IMR-90 (cell line): ENCODE measurements around the gene DDX21. TPM values are rescaled to one million over a fixed set of nuclear protein-coding genes. Genes with fewer than 3 reads are reported as not detected.

ENCODE experiments used
- ATAC-seq: fragments of 200-7000 bp; cut with Tn5 transposase; 2 replicates; pipeline ENCODE4 v1.9.1; 2020; ENCODE audit warnings: low read depth, mild to moderate bottlenecking, moderate library complexity
- BruUV-seq: library from RNA; stranded (reverse); fragments of 400-500 nt; replicated peaks from 2 replicates; lab custom pipeline; 2021; lab: Mats Ljungman, UMichigan
- CTCF ChIA-PET: fragments of 300-600 bp; formaldehyde crosslinking; extraction: SDS; loops from one replicate; lab custom pipeline; 2021; ENCODE audit warnings: antibody characterized with exemption; lab: Yijun Ruan, JAX
- POLR2A ChIA-PET: fragments of 300-600 bp; sonication (Branson Sonifier 250); formaldehyde crosslinking; loops from one replicate; lab custom pipeline; 2022; ENCODE audit warnings: antibody characterized with exemption; ENCODE audit not compliant: unreplicated experiment; lab: Charles Lee
- DNase-seq: peaks from one replicate; pipeline ENCODE4 v3.0.0; 2013
- H2AFZ ChIP-seq: replicated peaks from 2 replicates; pipeline ENCODE3; 2013; ENCODE audit warnings: low read length, mild to moderate bottlenecking; ENCODE audit not compliant: poor library complexity
- H2AK5ac ChIP-seq: 2 replicates; pipeline ENCODE4 v1.6.1; 2013; ENCODE audit warnings: low read depth, low read length, inconsistent platforms
- H2AK9ac ChIP-seq: replicated peaks from 2 replicates; pipeline ENCODE3; 2013; ENCODE audit warnings: mild to moderate bottlenecking, low read depth, low read length, moderate library complexity; ENCODE audit not compliant: poor library complexity
- H2BK120ac ChIP-seq: 2 replicates; pipeline ENCODE4 v1.6.1; 2013; ENCODE audit warnings: low read depth, low read length, inconsistent platforms
- H2BK15ac ChIP-seq: 3 replicates; pipeline ENCODE4 v1.6.1; 2013; ENCODE audit warnings: low read depth, low read length, inconsistent platforms
- H2BK20ac ChIP-seq: 2 replicates; pipeline ENCODE4 v1.6.1; 2013; ENCODE audit warnings: low read depth, mild to moderate bottlenecking, inconsistent platforms, low read length, moderate library complexity
- H2BK5ac ChIP-seq: 2 replicates; pipeline ENCODE4 v1.6.1; 2013; ENCODE audit warnings: mild to moderate bottlenecking, low read depth, low read length, inconsistent platforms; ENCODE audit not compliant: poor library complexity, severe bottlenecking
- H3K14ac ChIP-seq: replicated peaks from 2 replicates; pipeline ENCODE4 v1.6.1; 2013; ENCODE audit warnings: low read depth, low read length, inconsistent platforms
- H3K18ac ChIP-seq: 2 replicates; pipeline ENCODE4 v1.6.1; 2013; ENCODE audit warnings: low read depth, low read length, control low read depth
- H3K23ac ChIP-seq: 2 replicates; pipeline ENCODE4 v1.6.1; 2013; ENCODE audit warnings: low read depth, low read length, inconsistent platforms
- H3K27ac ChIP-seq: 2 replicates; pipeline ENCODE4 v1.5.1; 2013; ENCODE audit warnings: mild to moderate bottlenecking, control low read depth, low read length; ENCODE audit not compliant: insufficient read depth
- H3K27me3 ChIP-seq: 2 replicates; pipeline ENCODE4 v1.6.1; 2013; ENCODE audit warnings: low read length; ENCODE audit not compliant: control insufficient read depth, insufficient read depth
- H3K36me3 ChIP-seq: 2 replicates; pipeline ENCODE4 v1.6.1; 2013; ENCODE audit warnings: low read length, mixed read lengths; ENCODE audit not compliant: control insufficient read depth, insufficient read depth
- H3K4ac ChIP-seq: 2 replicates; pipeline ENCODE4 v1.6.1; 2013; ENCODE audit warnings: low read depth, low read length, inconsistent platforms
- H3K4me1 ChIP-seq: 2 replicates; pipeline ENCODE4 v1.6.1; 2013; ENCODE audit warnings: low read length, mixed read lengths; ENCODE audit not compliant: control insufficient read depth, insufficient read depth
- H3K4me2 ChIP-seq: 2 replicates; pipeline ENCODE4 v1.6.1; 2013; ENCODE audit warnings: low read depth, mild to moderate bottlenecking, control low read depth, low read length, moderate library complexity
- H3K4me3 ChIP-seq: 2 replicates; pipeline ENCODE4 v1.5.1; 2013; ENCODE audit warnings: low read depth, mild to moderate bottlenecking, control low read depth, low read length, moderate library complexity; ENCODE audit not compliant: insufficient read depth
- H3K56ac ChIP-seq: 2 replicates; pipeline ENCODE4 v1.6.1; 2013; ENCODE audit warnings: low read length, inconsistent platforms; ENCODE audit not compliant: insufficient read depth; ENCODE audit errors: extremely low read depth
- H3K79me1 ChIP-seq, 2 experiments: 2 replicates each; pipeline ENCODE4 v1.6.1; 2013; ENCODE audit warnings: low read length in 2 of 2, inconsistent platforms in 1 of 2, low read depth in 1 of 2
- H3K9ac ChIP-seq: 2 replicates; pipeline ENCODE4 v1.6.1; 2013; ENCODE audit warnings: low read depth, low read length, control low read depth
- H3K9me1 ChIP-seq: 2 replicates; pipeline ENCODE4 v1.6.1; 2013; ENCODE audit warnings: low read length, inconsistent platforms; ENCODE audit not compliant: insufficient read depth
- H3K9me3 ChIP-seq: 2 replicates; pipeline ENCODE4 v1.6.1; 2013; ENCODE audit warnings: low read length; ENCODE audit not compliant: control insufficient read depth, insufficient read depth
- H4K20me1 ChIP-seq: 2 replicates; pipeline ENCODE4 v1.6.1; 2013; ENCODE audit warnings: low read length, inconsistent platforms; ENCODE audit not compliant: insufficient read depth
- H4K5ac ChIP-seq: 2 replicates; pipeline ENCODE4 v1.6.1; 2013; ENCODE audit warnings: mild to moderate bottlenecking, low read depth, low read length, control low read depth
- H4K8ac ChIP-seq, 2 experiments: 2 replicates each; pipeline ENCODE4 v1.6.1; 2013; ENCODE audit warnings: low read depth in 2 of 2, low read length in 2 of 2, control low read depth in 1 of 2, inconsistent platforms in 1 of 2
- H4K91ac ChIP-seq: 2 replicates; pipeline ENCODE4 v1.6.1; 2013; ENCODE audit warnings: low read depth, low read length, inconsistent platforms; ENCODE audit not compliant: insufficient read depth
- BHLHE40 ChIP-seq: fragments of 150-350 bp; IDR thresholded peaks from 2 replicates; pipeline ENCODE4 v1.6.1; 2016; ENCODE audit warnings: mild to moderate bottlenecking, low read depth, low read length
- CEBPB ChIP-seq: IDR thresholded peaks from 2 replicates; pipeline ENCODE4 v1.6.1; 2012; ENCODE audit warnings: low read depth, low read length, improper control_type of control experiment
- CHD1 ChIP-seq: IDR thresholded peaks from 2 replicates; pipeline ENCODE4 v1.6.1; 2012; ENCODE audit warnings: low read depth, low read length, improper control_type of control experiment
- CTCF ChIP-seq: conservative IDR thresholded peaks from 2 replicates; pipeline ENCODE4 v1.5.1; 2012; ENCODE audit warnings: mild to moderate bottlenecking, low read depth, low read length, improper control_type of control experiment
- ELK1 ChIP-seq: fragments of 150-350 bp; IDR thresholded peaks from 2 replicates; pipeline ENCODE4 v1.6.1; 2016; ENCODE audit warnings: low read depth, mild to moderate bottlenecking, low read length, moderate library complexity, borderline replicate concordance
- FOS ChIP-seq: fragments of 150-350 bp; IDR thresholded peaks from 2 replicates; pipeline ENCODE4 v1.6.1; 2016; ENCODE audit warnings: low read depth, low read length
- MAFK ChIP-seq: IDR thresholded peaks from 2 replicates; pipeline ENCODE4 v1.6.1; 2012; ENCODE audit warnings: low read depth, low read length, improper control_type of control experiment
- MAZ ChIP-seq: IDR thresholded peaks from 2 replicates; pipeline ENCODE4 v1.6.1; 2012; ENCODE audit warnings: low read depth, mild to moderate bottlenecking, low read length, improper control_type of control experiment, moderate library complexity, borderline replicate concordance
- MXI1 ChIP-seq: IDR thresholded peaks from 2 replicates; pipeline ENCODE4 v1.6.1; 2012; ENCODE audit warnings: low read depth, mild to moderate bottlenecking, low read length, moderate library complexity, borderline replicate concordance
- NFE2L2 ChIP-seq: fragments of 150-350 bp; IDR thresholded peaks from 2 replicates; pipeline ENCODE4 v1.6.1; 2016; ENCODE audit warnings: low read depth, mild to moderate bottlenecking, low read length
- POLR2A ChIP-seq: IDR thresholded peaks from 2 replicates; pipeline ENCODE4 v1.6.1; 2012; ENCODE audit warnings: mild to moderate bottlenecking, low read depth, low read length
- RAD21 ChIP-seq: IDR thresholded peaks from 2 replicates; pipeline ENCODE4 v1.6.1; 2012; ENCODE audit warnings: low read length, improper control_type of control experiment
- RCOR1 ChIP-seq: IDR thresholded peaks from 2 replicates; pipeline ENCODE4 v1.6.1; 2012; ENCODE audit warnings: mild to moderate bottlenecking, low read length, improper control_type of control experiment; ENCODE audit not compliant: insufficient replicate concordance
- RFX5 ChIP-seq: IDR thresholded peaks from 2 replicates; pipeline ENCODE4 v1.8.0; 2012; ENCODE audit warnings: low read depth, mild to moderate bottlenecking, low read length, moderate library complexity
- SMC3 ChIP-seq: fragments of 150-350 bp; IDR thresholded peaks from 2 replicates; pipeline ENCODE4 v1.6.1; 2016; ENCODE audit warnings: low read depth, mild to moderate bottlenecking, antibody characterized with exemption, low read length, moderate library complexity
- USF2 ChIP-seq: fragments of 150-350 bp; IDR thresholded peaks from 2 replicates; pipeline ENCODE4 v1.6.1; 2017; ENCODE audit warnings: mild to moderate bottlenecking, antibody characterized with exemption, low read length, low read depth
- WGBS, 2 experiments: methylation state at CpG; one replicate each; pipeline versions ENCODE4 v1.1.5 to v1.1.7; 2013; ENCODE audit warnings: missing lambda C conversion rate in 2 of 2; ENCODE audit not compliant: insufficient read length in 1 of 2; ENCODE audit errors: extremely low coverage in 2 of 2; 5-methylcytosine and 5-hydroxymethylcytosine counted together
- dilution Hi-C: fragments of 300-500 bp; cut with HindIII; formaldehyde crosslinking; loops from one replicate; pipeline ENCODE4 v1.14.3; 2018; ENCODE audit warnings: low sequenced_read_pairs; ENCODE audit not compliant: unreplicated experiment
- in situ Hi-C: fragments of 300-500 bp; cut with MboI; formaldehyde crosslinking; loops from 3 replicates; pipeline ENCODE4 v1.14.3; 2019; ENCODE audit warnings: low sequenced_read_pairs, inconsistent platforms, mixed read lengths
- intact Hi-C: fragments of 100-400 bp; cut with micrococcal nuclease; formaldehyde crosslinking; loops from 2 replicates; pipeline ENCODE4 v1.10.0; 2022
- polyA plus RNA-seq, 3 experiments: library from polyadenylated mRNA; depleted of rRNA; stranded (reverse); fragments of >200 nt; gene quantifications; 2 replicates each; pipeline ENCODE4 v1.2.3, GENCODE V29; 2012; ENCODE audit warnings: low replicate concordance in 1 of 3
- total RNA-seq: library from RNA; depleted of rRNA; stranded (reverse); fragments of >200 nt; gene quantifications from 2 replicates; pipeline ENCODE4 v1.2.3, GENCODE V29; 2012

Gene DDX21
- total and polyA plus RNA-seq, 2 of the 4 experiments (the other 2 are of a cell fraction), result 43.2 to 73.7 TPM

- H3K9ac ChIP-seq, result no peak overlapping the region
- H4K91ac ChIP-seq, result no peak overlapping the region
- H2AK5ac ChIP-seq, result no peak overlapping the region
- H3K4ac ChIP-seq, result no peak overlapping the region
- no peak overlapping the region for H3K27ac ChIP-seq
- no peak overlapping the region for H3K4me2 ChIP-seq
- no peak overlapping the region for H2AK9ac ChIP-seq
- no peak overlapping the region for H2BK15ac ChIP-seq
- H4K5ac ChIP-seq, result no peak overlapping the region
- no peak overlapping the region for H4K8ac ChIP-seq
- no peak overlapping the region for H2AFZ ChIP-seq
- H3K9me3 ChIP-seq, result no peaks in the 10 kb centered on the region
- H2BK5ac ChIP-seq, result no peak overlapping the region
- H3K9me1 ChIP-seq, result no peaks in the 10 kb centered on the region
- H3K27me3 ChIP-seq, result no peaks in the 10 kb centered on the region
- intact Hi-C loops, result no loop called here
- H2BK120ac ChIP-seq, result no peak overlapping the region
- no TSS peak for BruUV-seq
- no peaks in the 10 kb centered on the region for H3K4me1 ChIP-seq
- WGBS, 2 experiments, result 100% methylated on average over 1 of the region's 4 CpGs; no CpG with 5 or more reads in 1 of the 2 experiments
- no peak overlapping the region for H3K56ac ChIP-seq
- no peak overlapping the region for H3K23ac ChIP-seq
- peaks cover 26 to 31% of the 10 kb centered on the region in 2 experiments for H3K79me1 ChIP-seq
- in situ Hi-C loops, result no loop called here
- ATAC-seq (no peak), DNase-seq (no peak)
- ChIA-PET CTCF (no interaction called here), POLR2A (no interaction called here)
- H3K36me3 ChIP-seq, result peaks cover 45% of the 10 kb centered on the region
- H3K4me3 ChIP-seq, result no peak overlapping the region
- H2BK20ac ChIP-seq, result no peak overlapping the region
- no peak overlapping the region for H3K14ac ChIP-seq
- peaks cover 24% of the 10 kb centered on the region for H4K20me1 ChIP-seq
- TF ChIP-seq RCOR1, result no peak
- TF ChIP-seq NFE2L2, result no peak
- TF ChIP-seq RFX5, result no peak
- TF ChIP-seq USF2, result no peak
- TF ChIP-seq CEBPB, result no peak
- TF ChIP-seq POLR2A, result no peak
- no peak for TF ChIP-seq ELK1
- no peak for TF ChIP-seq CHD1
- no peak for TF ChIP-seq SMC3
- no peak for TF ChIP-seq MAFK
- no peak for TF ChIP-seq MAZ
- TF ChIP-seq MXI1, result no peak
- TF ChIP-seq FOS, result no peak
- no peak for TF ChIP-seq BHLHE40
- no peak for TF ChIP-seq RAD21
- no peak for TF ChIP-seq CTCF
- H3K18ac ChIP-seq, result no peak overlapping the region
- dilution Hi-C loops, result no loop called here
Observed at GRCh38 chr10:68963151-68963550, 7.2 kb downstream of the DDX21 start.
